Tibial artery (tissue), 4 donors: ENCODE results near the gene GATA1.

Source experiments
- DNase-seq, 2 donors: peaks; one replicate each; pipeline ENCODE4 v3.0.0-alpha.2; 2019
- H3K27ac ChIP-seq, 2 donors: fragments of 200-600 bp; sonication (generic) in 1 of 2; 1 replicate in 1 of 2; 2 replicates in 1 of 2; pipeline ENCODE4 v1.5.1; 2018 to 2019; ENCODE audit warnings: mild to moderate bottlenecking in 1 of 2
- H3K27me3 ChIP-seq, 2 donors: fragments of 200-600 bp; sonication (generic) in 1 of 2; one replicate each; pipeline versions ENCODE4 v1.5.1 to v1.6.0; 2016 to 2019
- H3K36me3 ChIP-seq, 3 donors: fragments of 200-600 bp; sonication (generic) in 2 of 3; one replicate each; pipeline ENCODE4 v1.5.1; 2016 to 2019; ENCODE audit warnings: mild to moderate bottlenecking in 2 of 3
- H3K4me1 ChIP-seq, 4 donors: fragments of 200-600 bp; sonication (generic) in 2 of 4; 1 replicate in 3 of 4; 2 replicates in 1 of 4; pipeline ENCODE4 v1.5.1; 2016 to 2019
- H3K4me3 ChIP-seq, 2 donors: fragments of 200-600 bp; sonication (generic) in 1 of 2; 1 replicate in 1 of 2; 2 replicates in 1 of 2; pipeline ENCODE4 v1.5.1; 2018 to 2019; ENCODE audit warnings: mild to moderate bottlenecking in 2 of 2
- H3K9me3 ChIP-seq, 3 donors: fragments of 200-600 bp; sonication (generic) in 1 of 3; one replicate each; pipeline ENCODE4 v1.5.1; 2016 to 2019
- intact Hi-C: fragments of 100-400 bp; cut with DNase I; formaldehyde crosslinking; loops from one replicate; pipeline ENCODE4 v1.15.0; 2023; ENCODE audit warnings: low total_unique reads
- TF ChIP-seq, protein P1 (sequence below), 2 experiments: fragments of 200-600 bp in 1 of 2; fragments of 450-650 bp in 1 of 2; IDR thresholded peaks; one replicate each; pipeline ENCODE4 v1.5.1; 2017 to 2019; ENCODE audit warnings: antibody characterized with exemption in 2 of 2, mild to moderate bottlenecking in 1 of 2, moderate library complexity in 1 of 2

Gene GATA1

GRCh38 chrX:48745222-48745621 is 41.2 kb upstream of the GATA1 start:
- no peaks in the 10 kb centered on the region for H3K9me3 ChIP-seq
- H3K27me3 ChIP-seq = no peaks in the 10 kb centered on the region
- H3K36me3 ChIP-seq = no peaks in the 10 kb centered on the region
- no peak overlapping the region for H3K27ac ChIP-seq
- no peaks in the 10 kb centered on the region for H3K4me1 ChIP-seq
- TF ChIP-seq, protein P1, sequence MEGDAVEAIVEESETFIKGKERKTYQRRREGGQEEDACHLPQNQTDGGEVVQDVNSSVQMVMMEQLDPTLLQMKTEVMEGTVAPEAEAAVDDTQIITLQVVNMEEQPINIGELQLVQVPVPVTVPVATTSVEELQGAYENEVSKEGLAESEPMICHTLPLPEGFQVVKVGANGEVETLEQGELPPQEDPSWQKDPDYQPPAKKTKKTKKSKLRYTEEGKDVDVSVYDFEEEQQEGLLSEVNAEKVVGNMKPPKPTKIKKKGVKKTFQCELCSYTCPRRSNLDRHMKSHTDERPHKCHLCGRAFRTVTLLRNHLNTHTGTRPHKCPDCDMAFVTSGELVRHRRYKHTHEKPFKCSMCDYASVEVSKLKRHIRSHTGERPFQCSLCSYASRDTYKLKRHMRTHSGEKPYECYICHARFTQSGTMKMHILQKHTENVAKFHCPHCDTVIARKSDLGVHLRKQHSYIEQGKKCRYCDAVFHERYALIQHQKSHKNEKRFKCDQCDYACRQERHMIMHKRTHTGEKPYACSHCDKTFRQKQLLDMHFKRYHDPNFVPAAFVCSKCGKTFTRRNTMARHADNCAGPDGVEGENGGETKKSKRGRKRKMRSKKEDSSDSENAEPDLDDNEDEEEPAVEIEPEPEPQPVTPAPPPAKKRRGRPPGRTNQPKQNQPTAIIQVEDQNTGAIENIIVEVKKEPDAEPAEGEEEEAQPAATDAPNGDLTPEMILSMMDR (IDR thresholded peaks at IDR 0.05) = no peak
- intact Hi-C loops = no loop called here
- no peak overlapping the region for H3K4me3 ChIP-seq
- no peak for DNase-seq

GRCh38 chrX:48747415-48748016 is 38.9 kb upstream of the GATA1 start:
- H3K27ac ChIP-seq = no peak overlapping the region
- H3K9me3 ChIP-seq = no peaks in the 10 kb centered on the region
- H3K36me3 ChIP-seq = no peaks in the 10 kb centered on the region
- H3K4me1 ChIP-seq = no peaks in the 10 kb centered on the region
- TF ChIP-seq, protein P1 (IDR thresholded peaks at IDR 0.05) = no peak
- intact Hi-C loops = no loop called here
- no peaks in the 10 kb centered on the region for H3K27me3 ChIP-seq
- H3K4me3 ChIP-seq = no peak overlapping the region
- no peak for DNase-seq

GRCh38 chrX:48749182-48749581 is 37.2 kb upstream of the GATA1 start:
- Histone ChIP-seq H3K27ac (no peak overlapping the region), H3K4me1 (no peaks in the 10 kb centered on the region), H3K4me3 (no peak overlapping the region), H3K27me3 (no peaks in the 10 kb centered on the region), H3K9me3 (no peaks in the 10 kb centered on the region), H3K36me3 (no peaks in the 10 kb centered on the region)
- intact Hi-C loops = no loop called here
- no peak for DNase-seq
- TF ChIP-seq, protein P1 (IDR thresholded peaks at IDR 0.05) = no peak

- Histone ChIP-seq H3K9me3 (no peaks in the 10 kb centered on the region), H3K36me3 (no peaks in the 10 kb centered on the region), H3K4me1 (no peaks in the 10 kb centered on the region), H3K4me3 (no peak overlapping the region), H3K27me3 (no peaks in the 10 kb centered on the region), H3K27ac (no peak overlapping the region)
- TF ChIP-seq, protein P1 (IDR thresholded peaks at IDR 0.05) = no peak
- DNase-seq = no peak
- intact Hi-C loops = no loop called here
These were observed 35.0 kb upstream of the GATA1 start for GRCh38 chrX:48751343-48751742.

- Histone ChIP-seq H3K4me3 (no peak overlapping the region), H3K36me3 (no peaks in the 10 kb centered on the region), H3K4me1 (no peaks in the 10 kb centered on the region), H3K27me3 (no peaks in the 10 kb centered on the region), H3K9me3 (no peaks in the 10 kb centered on the region), H3K27ac (no peak overlapping the region)
- TF ChIP-seq, protein P1 (IDR thresholded peaks at IDR 0.05) = no peak
- DNase-seq = no peak
- intact Hi-C loops = no loop called here
These were observed 33.9 kb upstream of the GATA1 start for GRCh38 chrX:48752498-48752897.

- Histone ChIP-seq H3K4me1 (no peaks in the 10 kb centered on the region), H3K27me3 (no peaks in the 10 kb centered on the region), H3K36me3 (no peaks in the 10 kb centered on the region), H3K9me3 (no peaks in the 10 kb centered on the region), H3K4me3 (no peak overlapping the region), H3K27ac (no peak overlapping the region)
- no peak for DNase-seq
- intact Hi-C loops = no loop called here
- TF ChIP-seq, protein P1 (IDR thresholded peaks at IDR 0.05) = no peak
These were observed 32.6 kb upstream of the GATA1 start for GRCh38 chrX:48753708-48754228.
